22Rv1 (cell line): Measurements from ENCODE around the gene CLIC3.

Experiments
- ZFX ChIP-seq: fragments of 450-650 bp; IDR thresholded peaks from 2 replicates; pipeline ENCODE4 v1.6.1; 2017; ENCODE audit warnings: antibody characterized with exemption, borderline replicate concordance
- TF ChIP-seq, protein P1 (sequence below): fragments of 450-650 bp; IDR thresholded peaks from 2 replicates; pipeline ENCODE4 v1.5.1; 2017; ENCODE audit warnings: mild to moderate bottlenecking

DNA sequence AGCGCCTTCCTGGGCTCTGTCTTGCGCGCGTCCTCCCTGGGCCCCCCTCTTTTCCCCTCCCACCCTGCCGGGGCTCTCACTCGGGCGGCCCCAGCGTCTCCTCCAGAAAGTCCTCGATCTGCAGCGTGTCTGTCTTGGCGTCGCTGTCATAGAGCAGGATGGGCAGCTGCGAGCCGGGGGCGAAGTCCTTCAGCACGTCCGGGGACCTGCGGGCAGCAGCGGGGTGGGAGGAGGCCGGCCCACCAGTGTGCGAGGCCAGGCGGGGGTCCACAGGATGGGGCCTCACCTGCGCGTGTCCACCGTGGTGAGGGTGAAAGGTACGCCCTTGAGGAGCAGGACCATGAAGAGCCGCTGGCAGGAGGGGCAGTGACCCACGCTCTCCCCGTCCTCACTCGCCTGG is 1.0 kb downstream of the CLIC3 start:
- TF ChIP-seq, protein P1, sequence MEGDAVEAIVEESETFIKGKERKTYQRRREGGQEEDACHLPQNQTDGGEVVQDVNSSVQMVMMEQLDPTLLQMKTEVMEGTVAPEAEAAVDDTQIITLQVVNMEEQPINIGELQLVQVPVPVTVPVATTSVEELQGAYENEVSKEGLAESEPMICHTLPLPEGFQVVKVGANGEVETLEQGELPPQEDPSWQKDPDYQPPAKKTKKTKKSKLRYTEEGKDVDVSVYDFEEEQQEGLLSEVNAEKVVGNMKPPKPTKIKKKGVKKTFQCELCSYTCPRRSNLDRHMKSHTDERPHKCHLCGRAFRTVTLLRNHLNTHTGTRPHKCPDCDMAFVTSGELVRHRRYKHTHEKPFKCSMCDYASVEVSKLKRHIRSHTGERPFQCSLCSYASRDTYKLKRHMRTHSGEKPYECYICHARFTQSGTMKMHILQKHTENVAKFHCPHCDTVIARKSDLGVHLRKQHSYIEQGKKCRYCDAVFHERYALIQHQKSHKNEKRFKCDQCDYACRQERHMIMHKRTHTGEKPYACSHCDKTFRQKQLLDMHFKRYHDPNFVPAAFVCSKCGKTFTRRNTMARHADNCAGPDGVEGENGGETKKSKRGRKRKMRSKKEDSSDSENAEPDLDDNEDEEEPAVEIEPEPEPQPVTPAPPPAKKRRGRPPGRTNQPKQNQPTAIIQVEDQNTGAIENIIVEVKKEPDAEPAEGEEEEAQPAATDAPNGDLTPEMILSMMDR = no peak
- TF ChIP-seq ZFX = no peak
